Liver (tissue), 1 donor: Measurements from ENCODE around the gene SNRNP27.

ENCODE experiments used
- NR2F2 ChIP-seq: IDR thresholded peaks from 2 replicates; pipeline ENCODE4 v1.6.1; 2016; ENCODE audit warnings: antibody characterized with exemption
- SP1 ChIP-seq: IDR thresholded peaks from 2 replicates; pipeline ENCODE4 v1.6.1; 2018; ENCODE audit warnings: antibody characterized with exemption, mild to moderate bottlenecking
- TAF1 ChIP-seq: conservative IDR thresholded peaks from 2 replicates; pipeline ENCODE4 v1.6.1; 2016; ENCODE audit warnings: antibody characterized with exemption, mild to moderate bottlenecking
- donor health status: healthy.

- TF ChIP-seq TAF1 (peak; percentile 99), NR2F2 (no peak), SP1 (no peak)
Measured at GRCh38 chr2:69893684-69894551, at the start of gene SNRNP27.
